Psoas muscle (tissue), 8 donors: ENCODE data around the gene CBL. TPM values are rescaled to one million over a fixed set of nuclear protein-coding genes. Genes with fewer than 3 reads are reported as not detected.

Experiments used
- ATAC-seq, 4 donors: fragments of 200-7000 bp; cut with Tn5 transposase; one replicate each; pipeline ENCODE4 v1.9.1; 2020; ENCODE audit warnings: moderate library complexity in 3 of 4, mild to moderate bottlenecking in 2 of 4
- DNase-seq, 2 donors: peaks; one replicate each; pipeline ENCODE4 v3.0.0-alpha.2; 2020
- H3K27ac ChIP-seq: fragments of 200-600 bp; one replicate; pipeline ENCODE4 v1.8.0; 2022
- H3K27me3 ChIP-seq, 3 donors: fragments of 200-600 bp in 1 of 3; one replicate each; pipeline versions ENCODE4 v1.6.1 to v1.8.0; 2013 to 2022; ENCODE audit warnings: low read length in 2 of 3, mild to moderate bottlenecking in 2 of 3, moderate library complexity in 1 of 3; ENCODE audit not compliant: insufficient read depth in 3 of 3
- H3K36me3 ChIP-seq, 2 donors: fragments of 200-600 bp in 1 of 2; one replicate each; pipeline versions ENCODE4 v1.6.1 to v1.8.0; 2013 to 2022; ENCODE audit warnings: low read depth in 1 of 2, mild to moderate bottlenecking in 1 of 2, moderate library complexity in 1 of 2; ENCODE audit not compliant: insufficient read depth in 1 of 2
- H3K4me1 ChIP-seq: fragments of 200-600 bp; one replicate; pipeline ENCODE4 v1.8.0; 2022
- H3K4me3 ChIP-seq: fragments of 200-600 bp; one replicate; pipeline ENCODE4 v1.8.0; 2022; ENCODE audit warnings: mild to moderate bottlenecking
- H3K9me3 ChIP-seq: fragments of 200-600 bp; one replicate; pipeline ENCODE4 v1.8.0; 2022
- CTCF ChIP-seq: fragments of 200-600 bp; IDR thresholded peaks from one replicate; pipeline ENCODE4 v1.8.0; 2022; ENCODE audit warnings: antibody characterized with exemption
- WGBS, 3 donors: extraction: QIAGEN DNeasy Blood & Tissue Kit; methylation state at CpG; one replicate each; pipeline versions ENCODE4 v1.1.6 to v1.1.7; 2013; 5-methylcytosine and 5-hydroxymethylcytosine counted together
- intact Hi-C, 2 donors: fragments of 100-400 bp; cut with DNase I; formaldehyde crosslinking; loops; one replicate each; pipeline versions ENCODE4 v1.11.0 to v1.14.2; 2022
- polyA plus RNA-seq, 3 donors: library from polyadenylated mRNA; stranded (reverse); fragments of 200-250 nt; gene quantifications; one replicate each; pipeline ENCODE4 v1.2.3, GENCODE V29; 2013
- total RNA-seq, 4 donors: library from RNA; stranded (reverse); fragmentation: NEBNext Ultra II Directional in 2 of 4; extraction: Animal tissue kit (Norgen Biotek cat#: 25700) in 2 of 4; gene quantifications; one replicate each; pipeline versions ENCODE4 v1.2.1 to v1.2.4, GENCODE V29; 2021 to 2023
- donor health status: healthy with polysubstance abuse.
- donor health status: DM: no; HTN: no; CAD: no; lungs with moderate emphysema.
- donor health status: Bipolar disorder and iron deficiency.
- donor health status: healthy.
- donor health status: DM: yes; HTN: yes; CAD: no.
- donor health status: DM: no; HTN: no; CAD: no.
- donor health status: DM: no; HTN: no; CAD: no.
- donor health status: DM: yes; HTN: yes; CAD: no.

The CBL gene
- total and polyA plus RNA-seq, 7 donors, result 0.94 to 7.6 (median 3.6) TPM

- no peak overlapping the region for H3K4me3 ChIP-seq
- no peak for TF ChIP-seq CTCF
Observed at GRCh38 chr11:119290894-119291497, 84.9 kb downstream of the CBL start.

GRCh38 chr11:119293461-119293860, 87.3 kb downstream of the CBL start:
- WGBS, 3 donors, result 94 to 100% (median 96%) methylated on average over 3 of the region's 3 CpGs
- ATAC-seq (no peak), DNase-seq (no peak)
- Histone ChIP-seq H3K9me3 (no peaks in the 10 kb centered on the region), H3K4me1 (peaks cover 16% of the 10 kb centered on the region), H3K27ac (no peak overlapping the region), H3K36me3 (peaks cover 0 to 24% of the 10 kb centered on the region in 2 donors), H3K27me3 (no peaks in the 10 kb centered on the region), H3K4me3 (no peak overlapping the region)
- no peak for TF ChIP-seq CTCF
- intact Hi-C loops, result no loop called here

More at GRCh38 chr11:119290894-119291497, 84.9 kb downstream of the CBL start:
- H3K36me3 ChIP-seq, result peaks cover 0 to 29% of the 10 kb centered on the region in 2 donors
- WGBS, 3 donors, result 97% methylated on average over 10 of the region's 10 CpGs
- H3K27ac ChIP-seq, result no peak overlapping the region
- ATAC-seq (no peak), DNase-seq (no peak)
- H3K27me3 ChIP-seq, result no peaks in the 10 kb centered on the region
- intact Hi-C loops, result no loop called here
- H3K9me3 ChIP-seq, result no peaks in the 10 kb centered on the region
- H3K4me1 ChIP-seq, result no peaks in the 10 kb centered on the region

- H3K4me1 ChIP-seq, result peaks cover 30% of the 10 kb centered on the region
- DNase-seq, result no peak
- ATAC-seq, result no peak
- WGBS, 3 donors, result 63 to 76% (median 70%) methylated on average over 3 of the region's 3 CpGs
- H3K27me3 ChIP-seq, result no peaks in the 10 kb centered on the region
- peaks cover 0 to 29% of the 10 kb centered on the region in 2 donors for H3K36me3 ChIP-seq
- intact Hi-C loops, result no loop called here
- no peak overlapping the region for H3K27ac ChIP-seq
- H3K4me3 ChIP-seq, result no peak overlapping the region
- no peaks in the 10 kb centered on the region for H3K9me3 ChIP-seq
- no peak for TF ChIP-seq CTCF
Observed at GRCh38 chr11:119295178-119295577, 89.0 kb downstream of the CBL start.

DNA sequence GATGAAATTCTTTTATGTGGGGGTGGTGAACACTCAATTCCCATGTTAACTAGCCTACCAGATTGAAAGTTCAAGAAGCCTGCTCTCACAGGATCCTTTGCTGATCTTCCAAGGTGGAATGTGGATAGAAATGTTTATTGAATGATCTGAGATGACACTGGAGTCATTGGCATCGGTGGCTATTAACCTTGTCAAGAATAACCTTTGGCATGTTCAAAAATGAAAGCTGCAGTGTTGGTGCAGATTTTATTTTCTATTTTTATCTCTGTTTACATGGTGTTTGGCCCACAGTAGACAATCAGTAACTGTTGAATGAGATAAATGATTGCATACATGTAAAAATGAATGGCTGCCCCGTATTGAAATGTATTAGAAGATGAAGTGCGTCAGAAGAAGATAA, 91.8 kb downstream of the CBL start:
- Histone ChIP-seq H3K36me3 (peaks cover 0 to 42% of the 10 kb centered on the region in 2 donors), H3K4me3 (peak overlapping the region; percentile 10), H3K27me3 (no peaks in the 10 kb centered on the region), H3K27ac (peak overlapping the region; percentile 89), H3K9me3 (no peaks in the 10 kb centered on the region), H3K4me1 (peaks cover 58% of the 10 kb centered on the region)
- intact Hi-C loops, result loop anchor here in 1 of 2 donors (2.0 kb wide), 1 partner anchor 37 kb away; the partner anchor contains the start of gene RNF26
- TF ChIP-seq CTCF, result no peak
- no peak for ATAC-seq
- 29 to 42% (median 29%) methylated on average over 3 of the region's 3 CpGs for WGBS, 3 donors
- DNase-seq, result no peak

DNA sequence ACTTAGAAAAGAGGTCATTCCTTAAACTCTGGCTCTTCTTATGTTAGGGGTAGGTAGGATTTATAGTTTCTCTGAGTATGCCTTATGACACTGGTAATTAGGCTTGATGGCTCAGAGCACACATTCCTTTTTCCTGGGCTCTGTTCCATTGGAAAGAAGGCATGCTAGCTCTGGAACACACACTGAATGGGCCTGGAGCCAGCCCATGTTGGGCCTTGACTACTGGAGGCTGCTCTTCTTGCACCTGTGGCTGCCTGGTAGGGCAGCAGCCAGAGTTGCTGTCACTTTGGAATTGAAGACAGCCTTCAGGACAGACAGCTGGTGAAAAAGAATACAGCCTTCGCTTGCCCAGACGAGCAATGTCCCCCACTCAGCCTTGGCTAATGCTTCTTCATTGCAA, 92.6 kb downstream of the CBL start:
- no peaks in the 10 kb centered on the region for H3K9me3 ChIP-seq
- peak; percentile 92 to 94 (median 94) for ATAC-seq
- H3K36me3 ChIP-seq, result peaks cover 0 to 50% of the 10 kb centered on the region in 2 donors
- TF ChIP-seq CTCF, result no peak
- peak; percentile 78 to 94 for DNase-seq
- 28 to 33% (median 31%) methylated on average over 2 of the region's 2 CpGs for WGBS, 3 donors
- no peaks in the 10 kb centered on the region for H3K27me3 ChIP-seq
- H3K27ac ChIP-seq, result peak overlapping the region; percentile 89
- peak overlapping the region; percentile 10 for H3K4me3 ChIP-seq
- intact Hi-C loops, result loop anchor here in 1 of 2 donors (2.0 kb wide), 1 partner anchor 36 kb away; the partner anchor contains the start of gene RNF26
- peaks cover 64% of the 10 kb centered on the region for H3K4me1 ChIP-seq
